Left ventricle myocardium superior (tissue), 1 donor: Measurements from ENCODE around the gene SH3TC2. TPM values are rescaled to one million over a fixed set of nuclear protein-coding genes. Genes with fewer than 3 reads are reported as not detected.
A peak's percentile ranks its signal among the peaks of the same experiment; 100 is the strongest.

Experiments used
- ATAC-seq: fragments of 200-7000 bp; cut with Tn5 transposase; one replicate; pipeline ENCODE4 v1.9.1; 2020; ENCODE audit warnings: mild to moderate bottlenecking, moderate library complexity
- DNase-seq: peaks from one replicate; pipeline ENCODE4 v3.0.0-alpha.2; 2020
- intact Hi-C: fragments of 100-400 bp; cut with micrococcal nuclease; formaldehyde crosslinking; loops from one replicate; pipeline ENCODE4 v1.11.0; 2022
- total RNA-seq: library from RNA; stranded (reverse); fragmentation: NEBNext Ultra II Directional; extraction: Animal tissue kit (Norgen Biotek cat#: 25700); gene quantifications from one replicate; pipeline ENCODE4 v1.2.1, GENCODE V29; 2021
- donor health status: DM: no; HTN: yes; CAD: no; lungs with severe emphysema.

Gene SH3TC2
- total RNA-seq, 1 donor from 2014 or later = 15.7 TPM

DNA sequence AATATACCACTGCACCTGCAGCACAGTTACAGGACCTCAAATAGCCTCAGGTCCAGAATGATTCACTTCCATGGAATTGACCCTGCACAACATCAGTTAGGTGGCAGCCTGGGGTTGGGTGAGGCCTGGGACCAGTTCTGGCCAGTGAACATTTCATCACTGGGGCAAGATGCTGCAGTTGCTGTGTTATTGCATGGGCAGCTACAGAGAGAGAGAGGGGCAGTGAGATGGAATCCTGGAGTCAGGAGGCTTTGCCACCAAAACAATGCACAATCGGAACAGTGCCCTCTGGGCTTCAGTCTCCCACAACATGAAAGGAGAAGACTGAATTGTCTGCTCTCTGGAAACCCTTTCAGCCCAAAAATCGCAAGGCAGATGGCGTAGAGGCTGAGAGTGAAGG lies 51.8 kb downstream of the SH3TC2 start:
- ATAC-seq (no peak), DNase-seq (no peak)
- intact Hi-C loops = no loop called here

DNA sequence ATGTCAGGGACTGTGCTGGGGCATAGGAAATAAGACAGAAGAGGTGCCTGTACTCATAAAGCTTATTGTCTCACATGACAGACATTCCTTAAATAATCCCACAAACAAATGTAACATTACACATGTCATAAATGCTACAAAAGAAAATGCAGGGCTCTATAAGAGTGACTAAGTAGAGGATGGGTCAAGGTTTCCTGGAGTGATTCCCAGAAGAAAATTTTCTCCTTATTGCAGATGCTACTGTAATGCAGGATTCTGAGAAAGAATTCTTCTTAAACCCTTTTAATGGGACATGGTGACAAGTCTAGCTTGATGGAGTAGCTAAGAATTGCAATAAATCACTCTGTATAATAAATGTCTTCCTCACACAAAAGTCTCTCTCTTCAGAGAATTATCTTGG lies 55.7 kb downstream of the SH3TC2 start:
- DNase-seq (no peak), ATAC-seq (no peak)
- intact Hi-C loops = no loop called here

DNA sequence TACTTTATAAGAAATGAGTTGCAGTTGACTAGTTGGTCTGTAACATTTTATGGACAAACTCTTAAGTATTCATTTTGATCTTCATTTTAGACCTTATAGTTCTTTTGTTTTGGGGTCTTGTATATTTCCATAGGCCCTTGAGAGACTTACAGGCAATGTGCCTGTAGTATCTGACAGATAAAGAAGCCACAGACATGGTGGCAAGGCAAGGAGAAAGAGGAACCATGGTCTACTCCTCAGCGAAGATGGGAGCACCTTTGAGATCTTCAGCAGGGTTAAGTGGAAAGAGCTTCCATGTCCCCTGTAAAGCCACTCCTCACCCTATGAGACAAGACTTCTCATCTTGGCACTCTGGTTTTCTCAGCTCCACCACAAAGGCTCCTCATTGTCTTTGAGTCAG lies 56.4 kb downstream of the SH3TC2 start:
- ATAC-seq (no peak), DNase-seq (no peak)
- intact Hi-C loops = no loop called here

DNA sequence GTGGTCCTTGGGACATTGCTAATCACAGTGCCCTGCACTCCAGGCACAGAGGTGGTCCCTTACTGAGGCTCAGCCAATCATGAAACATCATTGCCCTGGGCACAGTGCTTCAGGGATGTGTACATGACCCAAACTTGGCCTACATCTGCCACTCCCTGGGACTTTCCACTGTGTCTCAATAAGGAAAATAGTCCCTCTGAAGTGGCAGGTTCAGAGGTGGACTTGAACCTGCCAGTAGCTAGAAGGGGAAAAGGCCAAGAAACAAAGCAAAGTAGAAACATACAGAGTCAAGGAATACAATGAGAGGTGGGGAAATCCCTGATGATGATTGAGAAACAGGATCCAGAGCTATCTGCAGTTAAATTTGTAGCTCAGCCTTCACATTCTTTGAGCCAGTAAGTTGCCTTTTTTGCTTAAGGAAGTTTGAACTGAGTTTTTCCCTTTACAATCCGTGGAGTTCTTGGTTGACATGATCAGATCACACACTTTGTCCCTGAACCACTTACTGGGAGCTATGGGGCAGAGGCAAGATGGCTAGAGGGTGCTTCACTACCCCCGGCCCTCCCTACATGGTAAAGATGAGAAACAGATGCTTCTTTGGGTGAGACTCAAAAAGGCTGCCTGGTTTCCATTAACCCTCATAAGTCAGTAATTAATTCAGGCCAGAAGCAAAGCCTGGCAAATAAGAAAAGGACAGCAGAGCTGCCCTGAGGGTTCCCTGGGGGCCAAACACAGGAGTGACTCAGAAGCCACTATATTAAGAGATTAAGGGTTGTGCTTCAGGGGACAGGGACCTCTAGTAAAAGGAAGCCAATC lies 57.6 kb downstream of the SH3TC2 start:
- intact Hi-C loops = no loop called here
- no peak for ATAC-seq
- DNase-seq = no peak

DNA sequence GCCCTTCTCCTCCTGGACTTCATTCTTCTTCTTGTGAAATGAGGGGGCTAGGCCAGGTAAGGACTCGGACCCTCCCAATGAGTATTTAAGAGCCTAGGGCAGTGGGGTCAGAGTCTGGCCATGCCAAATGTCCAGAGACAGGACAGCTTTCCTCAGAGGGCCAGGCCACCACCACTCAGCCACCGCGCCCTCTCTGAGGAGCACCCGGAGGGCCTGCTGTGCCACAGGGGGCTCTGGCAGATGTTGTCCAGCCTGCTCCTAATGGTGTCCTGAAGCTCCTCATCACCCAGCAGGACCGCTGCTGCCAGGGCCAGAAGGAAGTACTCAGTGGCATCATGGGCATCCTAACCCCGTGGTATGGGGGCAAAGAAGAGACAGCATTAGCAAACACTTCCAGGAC lies 58.3 kb downstream of the SH3TC2 start:
- intact Hi-C loops = no loop called here
- ATAC-seq (no peak), DNase-seq (no peak)

DNA sequence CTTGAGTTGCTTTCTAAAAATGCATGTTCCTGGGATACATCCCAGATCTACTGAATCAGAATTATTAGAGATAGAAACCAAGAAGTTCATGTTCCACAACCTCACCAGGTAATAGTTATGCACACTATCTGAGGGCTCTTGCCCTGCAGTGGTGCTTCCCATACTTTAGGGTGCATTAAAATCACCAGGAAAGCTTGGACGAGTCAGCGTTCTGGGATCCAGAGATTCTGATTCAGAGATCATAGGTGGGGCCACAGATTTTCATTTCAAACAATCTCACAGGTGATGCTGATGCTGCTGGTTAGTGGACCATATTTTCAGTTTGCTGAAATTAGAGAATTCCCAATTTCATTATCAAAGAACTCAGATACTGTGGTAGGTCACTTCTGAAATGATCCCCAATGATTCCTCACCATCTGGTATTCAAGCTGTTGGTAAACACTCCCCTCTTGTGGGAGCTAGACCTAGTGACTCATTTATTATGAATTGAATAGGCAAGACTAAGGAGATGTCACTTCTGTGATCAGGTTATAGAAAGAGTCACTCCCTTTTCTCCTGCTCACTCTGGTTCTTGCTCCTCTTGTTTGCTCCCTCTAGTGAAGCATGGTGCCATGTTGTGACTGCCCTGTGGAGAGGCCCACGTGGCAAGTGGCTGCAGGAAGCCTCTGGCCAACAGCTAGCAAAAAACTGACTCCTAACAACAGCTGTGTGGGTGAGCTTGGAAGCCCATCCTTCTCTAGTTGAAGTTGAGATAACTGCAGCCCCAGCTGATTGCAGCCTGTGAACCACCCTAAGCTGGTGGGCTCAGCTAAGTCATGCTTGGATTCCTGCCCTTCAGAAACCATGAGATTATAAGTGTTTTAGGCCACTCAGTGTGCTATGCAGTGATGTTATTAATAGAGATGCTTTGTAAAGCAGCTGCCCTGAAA lies 59.8 kb downstream of the SH3TC2 start:
- intact Hi-C loops = no loop called here
- DNase-seq (no peak), ATAC-seq (peak; percentile 44)

DNA sequence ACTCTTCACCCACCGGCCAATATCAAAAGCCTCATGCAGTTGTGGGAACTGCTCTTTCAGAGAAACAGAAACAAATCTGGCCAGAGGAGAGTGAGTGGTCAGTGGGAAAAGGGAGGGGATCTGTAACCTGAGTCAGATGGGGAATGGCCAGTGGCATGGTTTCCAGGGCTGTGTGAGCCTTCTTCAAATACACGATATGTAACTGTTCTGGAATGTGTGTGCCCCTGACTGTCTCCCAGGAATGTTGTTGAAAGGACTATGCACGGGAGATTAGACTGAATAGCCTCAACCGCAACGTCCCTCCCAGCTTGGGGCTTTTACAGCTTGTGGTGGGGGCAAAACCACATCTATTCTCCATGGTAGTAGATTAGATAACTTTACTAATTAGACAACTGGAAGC lies 60.8 kb downstream of the SH3TC2 start:
- intact Hi-C loops = no loop called here
- no peak for DNase-seq

GRCh38 chr5:149001162-149001561 lies 61.7 kb downstream of the SH3TC2 start:
- no peak for ATAC-seq
- intact Hi-C loops = no loop called here
- DNase-seq = no peak

More for the DNA sequence above, 60.8 kb downstream of the SH3TC2 start:
- ATAC-seq = peak; percentile 83

GRCh38 chr5:148999741-149000140 lies 63.1 kb downstream of the SH3TC2 start:
- ATAC-seq (peak; percentile 7), DNase-seq (no peak)
- intact Hi-C loops = no loop called here

GRCh38 chr5:148998174-148998797 lies 64.6 kb downstream of the SH3TC2 start:
- peak; percentile 44 for ATAC-seq
- intact Hi-C loops = no loop called here

DNA sequence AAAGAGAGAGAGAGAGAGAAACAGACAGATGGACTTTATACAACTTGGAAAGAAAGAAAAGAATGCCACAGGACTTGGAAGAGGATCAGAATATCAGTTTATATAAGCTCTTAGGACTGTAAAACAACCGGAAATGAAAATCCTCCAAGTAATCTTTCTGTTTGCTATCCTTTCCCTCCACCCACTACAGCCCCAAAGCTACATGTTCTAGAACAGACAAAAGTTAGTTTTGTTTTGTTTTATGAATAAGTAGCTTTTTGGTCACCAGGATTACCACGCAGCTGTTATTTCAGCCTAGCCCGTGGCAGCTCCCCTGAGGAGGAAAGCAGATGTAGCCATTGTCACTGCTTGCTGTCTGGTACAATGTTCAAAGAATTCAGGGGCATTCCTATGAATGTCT lies 66.6 kb downstream of the SH3TC2 start:
- DNase-seq (no peak), ATAC-seq (no peak)
- intact Hi-C loops = no loop called here

More at GRCh38 chr5:148998174-148998797, 64.6 kb downstream of the SH3TC2 start:
- no peak for DNase-seq

- ATAC-seq = no peak
- no peak for DNase-seq
- intact Hi-C loops = no loop called here
These were observed 67.1 kb downstream of the SH3TC2 start for GRCh38 chr5:148995791-148996190.

DNA sequence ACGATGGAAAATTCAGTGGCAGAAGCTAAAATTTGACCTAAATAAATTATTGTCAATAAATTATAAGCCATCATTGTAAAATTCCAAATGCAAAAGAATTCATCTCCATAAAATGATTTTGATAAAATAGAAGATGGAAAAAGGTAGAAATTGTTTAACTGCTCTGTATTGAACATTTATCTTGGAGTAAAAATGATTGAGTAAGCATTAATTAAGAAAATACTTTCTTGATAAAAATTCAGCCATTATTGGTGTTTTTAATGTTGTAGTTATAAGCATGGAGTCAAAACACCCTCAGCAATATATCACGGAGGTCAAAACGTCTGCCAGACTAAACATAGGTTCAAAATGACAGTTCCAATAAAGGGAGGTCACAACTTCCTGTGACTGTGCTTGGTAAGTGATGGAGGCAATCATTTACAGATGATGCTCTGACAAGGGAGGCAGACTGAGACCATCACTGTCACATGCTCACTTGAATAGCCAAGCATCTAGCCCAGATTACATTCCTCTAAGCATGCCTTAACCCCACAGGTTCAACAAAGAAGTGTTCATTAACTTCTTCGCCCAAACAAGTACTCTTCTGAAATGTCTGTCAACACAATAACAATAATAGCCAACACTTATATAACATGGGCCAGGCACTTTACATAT lies 69.5 kb downstream of the SH3TC2 start:
- intact Hi-C loops = no loop called here
- DNase-seq (no peak), ATAC-seq (no peak)

DNA sequence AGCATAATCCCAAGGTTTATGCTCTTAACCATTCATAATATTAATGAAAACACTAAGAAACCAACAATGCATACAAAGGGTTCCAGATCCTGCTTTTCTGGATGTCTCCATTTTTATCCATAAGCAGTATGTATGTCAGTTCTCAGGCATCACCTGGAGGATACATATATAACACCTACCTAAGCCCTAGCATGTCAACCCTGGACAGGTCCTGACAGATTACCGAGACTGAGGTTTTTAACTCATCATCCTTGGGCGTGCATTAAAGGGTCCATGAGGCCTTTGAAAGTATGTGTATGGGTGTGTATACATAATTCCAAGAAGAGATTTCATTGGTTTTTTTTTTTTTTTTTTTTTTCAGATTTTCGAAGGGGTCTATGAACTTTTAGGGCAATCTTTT lies 70.6 kb downstream of the SH3TC2 start:
- no peak for ATAC-seq
- intact Hi-C loops = no loop called here
- DNase-seq = no peak

DNA sequence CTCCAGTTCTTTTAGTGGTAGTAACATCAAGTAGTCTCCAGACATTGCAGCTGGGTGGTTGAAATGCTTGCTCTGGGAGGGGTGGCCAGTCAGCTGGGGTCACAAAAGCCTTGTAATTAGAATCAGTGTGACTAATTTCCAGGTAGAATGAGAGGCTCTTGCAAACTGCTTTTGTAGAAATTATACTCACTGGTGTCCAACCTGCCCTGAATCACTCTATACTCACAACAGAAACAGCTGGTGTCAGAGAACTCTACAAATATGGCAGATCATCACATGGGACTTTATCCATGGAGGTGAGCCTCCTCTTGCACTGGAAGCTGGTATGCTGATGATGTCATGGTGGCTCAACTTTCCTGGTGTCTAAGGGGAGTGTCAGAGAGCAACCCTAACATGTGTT lies 71.3 kb downstream of the SH3TC2 start:
- intact Hi-C loops = no loop called here
- ATAC-seq (no peak), DNase-seq (no peak)

DNA sequence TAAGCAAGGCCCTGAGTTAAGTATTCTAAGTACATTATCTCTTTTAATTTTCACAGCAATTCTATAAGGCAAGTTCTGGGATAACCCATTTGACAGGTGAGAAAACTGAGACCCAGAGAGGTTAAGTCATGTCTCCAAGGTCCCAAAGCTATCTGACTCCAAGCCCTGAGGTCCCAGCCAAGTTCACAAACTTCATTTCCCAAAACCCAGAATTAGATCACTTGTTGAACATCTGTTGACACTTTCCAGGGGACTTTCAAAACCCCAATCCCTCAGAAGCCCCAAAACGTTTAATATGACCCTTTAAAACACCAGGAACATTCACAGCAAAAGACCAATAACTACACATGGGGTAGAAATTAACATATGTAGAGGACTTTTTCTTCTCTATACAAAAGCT lies 72.0 kb downstream of the SH3TC2 start:
- DNase-seq (no peak), ATAC-seq (no peak)
- intact Hi-C loops = no loop called here

DNA sequence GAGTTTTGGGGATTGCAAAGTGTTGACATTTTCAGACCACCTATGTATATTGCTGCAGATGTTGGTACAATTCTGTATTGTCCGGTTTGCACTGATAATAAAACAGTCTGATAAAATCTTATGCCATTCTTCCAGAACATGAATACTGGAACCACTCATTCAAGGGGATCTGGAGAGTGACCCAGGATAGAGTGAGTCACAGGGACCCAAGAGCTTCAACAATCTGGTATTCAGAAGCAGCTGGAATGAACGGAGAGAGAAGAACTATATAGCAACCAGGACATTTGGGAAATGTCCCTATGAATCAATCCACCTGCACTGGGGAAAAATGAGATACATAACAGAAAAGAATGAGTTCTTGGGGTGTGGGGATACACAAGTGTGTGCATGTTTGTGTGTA lies 73.3 kb downstream of the SH3TC2 start:
- intact Hi-C loops = no loop called here
- ATAC-seq = no peak
- no peak for DNase-seq

GRCh38 chr5:148988328-148988727 lies 74.5 kb downstream of the SH3TC2 start:
- intact Hi-C loops = no loop called here
- ATAC-seq = peak; percentile 66
- DNase-seq = no peak

DNA sequence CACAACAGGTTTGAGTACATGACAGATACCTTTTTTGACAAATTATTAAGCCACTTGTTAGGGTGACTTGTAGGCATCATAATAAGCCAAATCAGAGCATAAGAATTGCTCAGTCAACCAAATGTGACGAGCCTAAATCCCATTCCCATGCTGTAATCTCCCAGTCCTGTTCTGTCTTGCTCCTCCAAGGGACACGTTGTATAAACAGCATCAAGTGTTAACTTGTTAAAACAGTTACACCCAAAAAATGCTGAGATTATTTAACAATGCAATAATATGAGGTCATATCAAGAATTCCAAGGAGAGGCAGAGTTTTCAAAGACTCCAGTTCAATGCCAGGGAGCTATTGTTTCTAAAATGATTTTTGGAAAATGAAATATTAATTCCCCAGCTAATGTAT lies 76.2 kb downstream of the SH3TC2 start:
- intact Hi-C loops = no loop called here
- DNase-seq (no peak), ATAC-seq (no peak)
